HCT116 (cell line): ENCODE measurements around the gene TMEM9. TPM values are rescaled to one million over a fixed set of nuclear protein-coding genes. Genes with fewer than 3 reads are reported as not detected.

Source experiments
- ATAC-seq: fragments of 200-7000 bp; cut with Tn5 transposase; 2 replicates; pipeline ENCODE4 v1.9.1; 2020; ENCODE audit warnings: mild to moderate bottlenecking, moderate library complexity
- BruUV-seq: library from RNA; stranded (reverse); fragments of 400-500 nt; replicated peaks from 2 replicates; lab custom pipeline; 2021; lab: Mats Ljungman, UMichigan
- CTCF ChIA-PET: fragments of 300-600 bp; sonication (Branson Sonifier 250); formaldehyde crosslinking; loops from one replicate; lab custom pipeline; 2021; ENCODE audit warnings: antibody characterized with exemption; lab: Charles Lee
- POLR2A ChIA-PET: fragments of 300-600, 350-600 bp; sonication (Branson Sonifier 250); formaldehyde crosslinking; loops from one replicate; lab custom pipeline; 2021; ENCODE audit warnings: antibody characterized with exemption; lab: Charles Lee
- RAD21 ChIA-PET, 2 experiments: fragments of 300-600 bp; sonication (Branson Sonifier 250); formaldehyde crosslinking; loops; one replicate each; lab custom pipeline; 2023; ENCODE audit warnings: low total read pairs in 2 of 2; ENCODE audit not compliant: uncharacterized antibody in 2 of 2, unreplicated experiment in 2 of 2, low non-redundant PET in 1 of 2; lab: Charles Lee
- DNase-seq: peaks from one replicate; pipeline ENCODE4 v3.0.0-alpha.2; 2010; ENCODE audit warnings: low read depth, low spot score
- H2AFZ ChIP-seq: fragments of 200-600 bp; shearing (Covaris generic), sonication (generic); 2 replicates; pipeline ENCODE4 v1.6.1; 2017; ENCODE audit warnings: low read depth, mixed run types, mixed read lengths, antibody characterized with exemption, low read length; ENCODE audit not compliant: poor library complexity, severe bottlenecking
- H3K27ac ChIP-seq: 2 replicates; pipeline ENCODE4 v1.5.1; 2012; ENCODE audit warnings: low read depth, low read length
- H3K27me3 ChIP-seq: fragments of 200-600 bp; sonication (generic); 2 replicates; pipeline ENCODE4 v1.6.1; 2016; ENCODE audit warnings: mixed run types, low read length, mixed read lengths; ENCODE audit not compliant: insufficient read depth
- H3K36me3 ChIP-seq, 2 experiments: fragments of 200-500 bp in 1 of 2; fragments of 200-600 bp in 1 of 2; sonication (Bioruptor generic) in 1 of 2; sonication (generic) in 1 of 2; 2 replicates each; pipeline versions ENCODE4 v1.5.1 to v1.6.1; 2014 to 2016; ENCODE audit warnings: low read length in 2 of 2, inconsistent platforms in 1 of 2, mixed read lengths in 1 of 2, mixed run types in 1 of 2; ENCODE audit not compliant: insufficient read depth in 2 of 2, control insufficient read depth in 1 of 2
- H3K4me1 ChIP-seq, 2 experiments: fragments of 200-600 bp in 1 of 2; sonication (generic) in 1 of 2; 2 replicates each; pipeline versions ENCODE4 v1.5.1 to v1.6.1; 2012 to 2017; ENCODE audit warnings: low read length in 2 of 2, inconsistent platforms in 1 of 2, mild to moderate bottlenecking in 1 of 2, mixed read lengths in 1 of 2, mixed run types in 1 of 2, moderate library complexity in 1 of 2; ENCODE audit not compliant: insufficient read depth in 2 of 2, control insufficient read depth in 1 of 2
- H3K4me2 ChIP-seq: fragments of 200-600 bp; sonication (generic); 2 replicates; pipeline ENCODE4 v1.6.1; 2017; ENCODE audit warnings: mixed run types, low read length, mixed read lengths
- H3K4me3 ChIP-seq, 2 experiments: fragments of 200-600 bp in 1 of 2; sonication (generic) in 1 of 2; replicated peaks in 1 of 2; 2 replicates each; pipeline ENCODE4 v1.5.1; 2011 to 2016; ENCODE audit warnings: low read length in 2 of 2, control low read depth in 1 of 2, low read depth in 1 of 2, mild to moderate bottlenecking in 1 of 2, mixed read lengths in 1 of 2, mixed run types in 1 of 2
- H3K79me2 ChIP-seq: fragments of 200-600 bp; sonication (generic); 2 replicates; pipeline ENCODE4 v1.6.1; 2017; ENCODE audit warnings: mild to moderate bottlenecking, mixed run types, low read length, moderate library complexity, mixed read lengths; ENCODE audit not compliant: insufficient read depth
- H3K9ac ChIP-seq: fragments of 200-600 bp; sonication (generic); 2 replicates; pipeline ENCODE4 v1.6.1; 2016; ENCODE audit warnings: low read length, mixed read lengths
- H3K9me2 ChIP-seq: fragments of 200-600 bp; sonication (generic), shearing (Covaris generic); 2 replicates; pipeline ENCODE4 v1.6.1; 2017; ENCODE audit warnings: mixed run types, mild to moderate bottlenecking, moderate library complexity; ENCODE audit not compliant: insufficient read depth
- H3K9me3 ChIP-seq, 2 experiments: fragments of 200-500 bp in 1 of 2; fragments of 200-600 bp in 1 of 2; sonication (Bioruptor generic) in 1 of 2; sonication (generic) in 1 of 2; 2 replicates each; pipeline ENCODE4 v1.6.1; 2014 to 2017; ENCODE audit warnings: low read length in 2 of 2, mixed read lengths in 2 of 2, inconsistent platforms in 1 of 2, low read depth in 1 of 2, mild to moderate bottlenecking in 1 of 2, mixed run types in 1 of 2, moderate library complexity in 1 of 2; ENCODE audit not compliant: control insufficient read depth in 1 of 2, insufficient read depth in 1 of 2
- H4K20me1 ChIP-seq: fragments of 200-600 bp; sonication (generic), shearing (Covaris generic); 2 replicates; pipeline ENCODE4 v1.6.1; 2017; ENCODE audit warnings: mixed run types, mild to moderate bottlenecking, moderate library complexity; ENCODE audit not compliant: insufficient read depth
- CBX3 ChIP-seq: IDR thresholded peaks from 2 replicates; pipeline ENCODE4 v1.6.1; 2012; ENCODE audit warnings: low read depth
- CTCF ChIP-seq, 3 experiments: fragments of 200-600 bp in 1 of 3; sonication (generic) in 1 of 3; IDR thresholded peaks in 2 of 3; conservative IDR thresholded peaks in 1 of 3; 2 replicates each; pipeline ENCODE4 v1.5.1; 2012 to 2017; ENCODE audit warnings: low read depth in 2 of 3, low read length in 2 of 3, antibody characterized with exemption in 1 of 3, borderline replicate concordance in 1 of 3, control low read depth in 1 of 3, mild to moderate bottlenecking in 1 of 3, mixed read lengths in 1 of 3, mixed run types in 1 of 3, moderate library complexity in 1 of 3; ENCODE audit not compliant: insufficient read depth in 1 of 3
- EGR1 ChIP-seq: IDR thresholded peaks from 2 replicates; pipeline ENCODE4 v1.6.1; 2012; ENCODE audit warnings: low read depth
- EZH2 ChIP-seq: fragments of 200-600 bp; sonication (generic); IDR thresholded peaks from 2 replicates; pipeline ENCODE4 v1.6.1; 2017; ENCODE audit warnings: antibody characterized with exemption, mixed run types
- EZH2phosphoT487 ChIP-seq: fragments of 200-600 bp; IDR thresholded peaks from 2 replicates; pipeline ENCODE4 v1.6.1; 2018; ENCODE audit warnings: antibody characterized with exemption, borderline replicate concordance
- FOSL1 ChIP-seq: IDR thresholded peaks from 2 replicates; pipeline ENCODE4 v1.6.1; 2012; ENCODE audit warnings: low read depth
- POLR2A ChIP-seq: IDR thresholded peaks from 2 replicates; pipeline ENCODE4 v1.7.0; 2011; ENCODE audit warnings: borderline replicate concordance; ENCODE audit not compliant: insufficient read depth, insufficient read length; ENCODE audit errors: extremely low read depth
- RAD21 ChIP-seq: IDR thresholded peaks from 2 replicates; pipeline ENCODE4 v1.6.1; 2012; ENCODE audit warnings: low read depth, mild to moderate bottlenecking
- SIN3A ChIP-seq: IDR thresholded peaks from 2 replicates; pipeline ENCODE4 v1.6.1; 2012; ENCODE audit warnings: low read depth
- TCF7L2 ChIP-seq: IDR thresholded peaks from 2 replicates; pipeline ENCODE4 v1.7.0; 2011; ENCODE audit warnings: borderline replicate concordance, inconsistent platforms; ENCODE audit not compliant: insufficient read depth, insufficient read length; ENCODE audit errors: extremely low read depth
- ZFX ChIP-seq: fragments of 450-650 bp; IDR thresholded peaks from 2 replicates; pipeline ENCODE4 v1.6.1; 2017
- ZNF274 ChIP-seq: fragments of 200-500 bp; sonication (Bioruptor generic); IDR thresholded peaks from 2 replicates; pipeline ENCODE4 v1.6.1; 2014; ENCODE audit warnings: mild to moderate bottlenecking, low read depth, low read length, inconsistent platforms
- intact Hi-C: fragments of 100-400 bp; cut with micrococcal nuclease; formaldehyde crosslinking; loops from 2 replicates; pipeline ENCODE4 v1.10.0; 2022
- total RNA-seq: library from RNA; stranded (reverse); gene quantifications from one replicate; pipeline ENCODE4 v1.2.1, GENCODE V29; 2021; ENCODE audit not compliant: unreplicated experiment
- TF ChIP-seq, protein P1 (sequence below): IDR thresholded peaks from 2 replicates; pipeline ENCODE4 v1.6.1; 2011; ENCODE audit warnings: mild to moderate bottlenecking, low read length, moderate library complexity; ENCODE audit not compliant: insufficient replicate concordance; ENCODE audit errors: extremely low read depth
- TF ChIP-seq, protein P2 (sequence below): IDR thresholded peaks from 2 replicates; pipeline ENCODE4 v1.6.1; 2012

TMEM9 gene
- total RNA-seq, 1 experiment from 2014 or later: 66.3 TPM

DNA sequence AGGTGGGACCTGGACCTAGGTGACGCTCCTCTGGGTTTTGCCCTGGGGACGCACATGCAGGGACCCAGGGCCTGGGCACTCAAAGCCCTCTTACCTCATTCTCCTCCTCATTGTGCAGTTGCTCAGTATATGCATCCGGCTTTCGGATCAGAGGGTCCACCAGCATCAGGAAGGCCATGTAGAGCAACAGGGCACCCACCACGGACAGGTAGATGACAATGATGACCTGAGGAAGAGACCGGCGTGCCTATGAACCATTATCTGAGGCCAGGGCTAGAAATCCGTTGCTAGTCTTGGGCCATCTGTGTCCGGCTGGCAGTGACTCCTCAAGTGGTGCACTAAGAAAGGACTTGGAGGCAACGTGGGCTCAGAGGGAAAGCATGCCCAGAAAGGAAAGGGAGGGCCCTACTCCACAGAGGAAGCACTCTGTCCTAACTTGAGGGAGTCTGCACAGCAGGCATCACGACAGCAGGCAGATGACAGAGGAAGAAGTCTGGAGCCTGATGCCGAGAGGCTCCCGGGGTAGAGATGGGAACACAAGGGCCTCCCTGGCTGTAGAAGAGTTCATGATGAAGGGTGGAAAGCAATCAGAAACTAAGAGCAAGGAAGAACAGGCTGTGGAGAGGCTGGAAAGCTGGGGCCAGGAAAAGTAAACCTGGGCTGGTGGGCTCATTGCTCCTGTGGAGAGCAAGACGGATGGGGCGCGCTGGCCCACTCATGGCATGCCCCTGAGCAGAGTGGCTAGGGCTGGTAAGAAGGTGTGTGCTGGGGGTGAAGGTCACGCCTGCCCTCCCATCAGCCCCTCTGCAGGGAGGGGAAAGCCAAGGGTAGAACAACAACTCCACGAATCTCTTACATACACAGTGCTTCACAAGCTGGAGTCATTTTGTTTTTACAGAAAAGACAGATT lies 10.3 kb downstream of the TMEM9 start (continued):
- TF ChIP-seq ZFX (no peak), TCF7L2 (no peak), ZNF274 (no peak), EZH2 (no peak)

- H3K4me2 ChIP-seq: no peak overlapping the region
- no peaks in the 10 kb centered on the region for H3K27me3 ChIP-seq
- no peaks in the 10 kb centered on the region for H3K9me2 ChIP-seq
- DNase-seq: no peak
- TF ChIP-seq EGR1: no peak
- TF ChIP-seq EZH2phosphoT487: no peak
- TF ChIP-seq, protein P1, sequence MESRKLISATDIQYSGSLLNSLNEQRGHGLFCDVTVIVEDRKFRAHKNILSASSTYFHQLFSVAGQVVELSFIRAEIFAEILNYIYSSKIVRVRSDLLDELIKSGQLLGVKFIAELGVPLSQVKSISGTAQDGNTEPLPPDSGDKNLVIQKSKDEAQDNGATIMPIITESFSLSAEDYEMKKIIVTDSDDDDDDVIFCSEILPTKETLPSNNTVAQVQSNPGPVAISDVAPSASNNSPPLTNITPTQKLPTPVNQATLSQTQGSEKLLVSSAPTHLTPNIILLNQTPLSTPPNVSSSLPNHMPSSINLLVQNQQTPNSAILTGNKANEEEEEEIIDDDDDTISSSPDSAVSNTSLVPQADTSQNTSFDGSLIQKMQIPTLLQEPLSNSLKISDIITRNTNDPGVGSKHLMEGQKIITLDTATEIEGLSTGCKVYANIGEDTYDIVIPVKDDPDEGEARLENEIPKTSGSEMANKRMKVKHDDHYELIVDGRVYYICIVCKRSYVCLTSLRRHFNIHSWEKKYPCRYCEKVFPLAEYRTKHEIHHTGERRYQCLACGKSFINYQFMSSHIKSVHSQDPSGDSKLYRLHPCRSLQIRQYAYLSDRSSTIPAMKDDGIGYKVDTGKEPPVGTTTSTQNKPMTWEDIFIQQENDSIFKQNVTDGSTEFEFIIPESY: no peak
- no peak for TF ChIP-seq CTCF (IDR thresholded peaks at IDR 0.05 in 2 of 3, conservative IDR thresholded peaks at IDR 0.05 in 1 of 3; ENCODE audit: borderline replicate concordance in 1 of 3, insufficient read depth in 1 of 3, low read depth in 2 of 3, low read length in 2 of 3)
- no peak for TF ChIP-seq EZH2
- TF ChIP-seq SIN3A: no peak
- TF ChIP-seq POLR2A: no peak
- no peak for TF ChIP-seq FOSL1
- TF ChIP-seq TCF7L2: no peak
- TF ChIP-seq CBX3: no peak
- TF ChIP-seq RAD21: no peak
- no peak for TF ChIP-seq ZNF274
- TF ChIP-seq, protein P2, sequence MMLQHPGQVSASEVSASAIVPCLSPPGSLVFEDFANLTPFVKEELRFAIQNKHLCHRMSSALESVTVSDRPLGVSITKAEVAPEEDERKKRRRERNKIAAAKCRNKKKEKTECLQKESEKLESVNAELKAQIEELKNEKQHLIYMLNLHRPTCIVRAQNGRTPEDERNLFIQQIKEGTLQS: no peak
- no peak overlapping the region for H2AFZ ChIP-seq
- H3K79me2 ChIP-seq: no peaks in the 10 kb centered on the region
- intact Hi-C loops: no loop called here
- ChIA-PET RAD21 (no interaction called here), CTCF (no interaction called here), POLR2A (no interaction called here)
- H3K9me3 ChIP-seq: no peaks in the 10 kb centered on the region
- no peaks in the 10 kb centered on the region for H4K20me1 ChIP-seq
- H3K4me3 ChIP-seq: no peak overlapping the region
- H3K9ac ChIP-seq: no peak overlapping the region
- H3K27ac ChIP-seq: no peak overlapping the region
- H3K4me1 ChIP-seq: no peaks in the 10 kb centered on the region
- peaks cover 29 to 41% of the 10 kb centered on the region in 2 experiments for H3K36me3 ChIP-seq
- BruUV-seq: no TSS peak
- no peak for ATAC-seq
Measured at GRCh38 chr1:201142849-201143725, 11.2 kb downstream of the TMEM9 start.
